Kidney tubule cell (primary cell): ENCODE data around the gene NFATC3.

Source experiments
- DNase-seq: peaks from one replicate; pipeline ENCODE4 v3.0.0-alpha.2; 2018; ENCODE audit warnings: low spot score

NFATC3 gene

GRCh38 chr16:68073902-68074760, 11.0 kb upstream of the NFATC3 start:
- no peak for DNase-seq

GRCh38 chr16:68074850-68075555, 10.2 kb upstream of the NFATC3 start:
- no peak for DNase-seq

GRCh38 chr16:68075980-68076379, 9.2 kb upstream of the NFATC3 start:
- no peak for DNase-seq

GRCh38 chr16:68076560-68076959, 8.6 kb upstream of the NFATC3 start:
- DNase-seq, result no peak

GRCh38 chr16:68077866-68078700, 7.1 kb upstream of the NFATC3 start:
- DNase-seq, result no peak

DNA sequence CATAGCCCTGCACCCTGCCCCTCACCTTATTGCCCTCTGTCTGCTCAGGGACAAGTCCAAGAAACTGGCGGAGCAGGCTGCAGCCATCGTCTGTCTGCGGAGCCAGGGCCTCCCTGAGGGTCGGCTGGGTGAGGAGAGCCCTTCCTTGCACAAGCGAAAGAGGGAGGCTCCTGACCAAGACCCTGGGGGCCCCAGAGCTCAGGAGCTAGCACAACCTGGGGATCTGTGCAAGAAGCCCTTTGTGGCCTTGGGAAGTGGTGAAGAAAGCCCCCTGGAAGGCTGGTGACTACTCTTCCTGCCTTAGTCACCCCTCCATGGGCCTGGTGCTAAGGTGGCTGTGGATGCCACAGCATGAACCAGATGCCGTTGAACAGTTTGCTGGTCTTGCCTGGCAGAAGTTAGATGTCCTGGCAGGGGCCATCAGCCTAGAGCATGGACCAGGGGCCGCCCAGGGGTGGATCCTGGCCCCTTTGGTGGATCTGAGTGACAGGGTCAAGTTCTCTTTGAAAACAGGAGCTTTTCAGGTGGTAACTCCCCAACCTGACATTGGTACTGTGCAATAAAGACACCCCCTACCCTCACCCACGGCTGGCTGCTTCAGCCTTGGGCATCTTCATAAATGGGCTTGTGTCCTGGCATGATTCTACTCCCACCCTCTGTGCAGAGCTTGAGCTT, 6.3 kb upstream of the NFATC3 start:
- no peak for DNase-seq

GRCh38 chr16:68079376-68079625, 5.9 kb upstream of the NFATC3 start:
- DNase-seq, result no peak

DNA sequence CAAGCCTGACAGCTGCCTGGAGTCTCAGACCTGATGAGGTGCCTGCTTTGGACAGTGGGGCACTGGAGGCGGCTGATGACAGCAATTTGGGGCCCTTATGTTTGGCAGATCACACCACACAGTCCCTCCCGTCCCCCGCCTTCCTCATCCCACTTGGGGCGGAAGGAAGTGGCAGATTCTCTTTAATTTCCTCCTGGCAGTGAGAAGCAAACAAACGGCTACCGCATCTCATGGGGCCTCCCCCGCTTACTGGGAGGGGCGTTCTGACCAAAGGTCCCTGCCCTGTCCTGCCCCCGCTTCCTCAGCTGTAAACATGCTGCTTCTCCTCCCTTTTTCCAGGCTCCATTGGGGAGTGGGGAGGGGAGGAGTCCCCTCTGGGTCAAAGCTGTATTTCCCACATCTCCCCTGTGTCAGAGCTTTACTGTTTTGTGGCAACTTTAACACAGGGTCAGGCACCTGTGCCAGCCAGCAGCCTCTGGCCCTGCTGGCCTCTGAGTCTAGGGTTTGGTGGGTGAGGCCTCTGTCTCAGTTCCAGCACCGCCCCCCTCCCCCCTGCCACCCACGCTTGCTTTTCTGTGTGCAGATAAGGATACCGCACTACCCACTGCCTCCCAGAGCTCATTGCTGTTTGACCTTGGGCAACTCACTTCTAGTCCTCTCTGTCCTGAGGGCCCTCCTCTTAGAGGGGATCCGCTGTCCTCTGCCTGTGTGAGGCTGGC, 5.4 kb upstream of the NFATC3 start:
- no peak for DNase-seq

- DNase-seq, result no peak
Measured at GRCh38 chr16:68081861-68082628, 3.1 kb upstream of the NFATC3 start.

DNA sequence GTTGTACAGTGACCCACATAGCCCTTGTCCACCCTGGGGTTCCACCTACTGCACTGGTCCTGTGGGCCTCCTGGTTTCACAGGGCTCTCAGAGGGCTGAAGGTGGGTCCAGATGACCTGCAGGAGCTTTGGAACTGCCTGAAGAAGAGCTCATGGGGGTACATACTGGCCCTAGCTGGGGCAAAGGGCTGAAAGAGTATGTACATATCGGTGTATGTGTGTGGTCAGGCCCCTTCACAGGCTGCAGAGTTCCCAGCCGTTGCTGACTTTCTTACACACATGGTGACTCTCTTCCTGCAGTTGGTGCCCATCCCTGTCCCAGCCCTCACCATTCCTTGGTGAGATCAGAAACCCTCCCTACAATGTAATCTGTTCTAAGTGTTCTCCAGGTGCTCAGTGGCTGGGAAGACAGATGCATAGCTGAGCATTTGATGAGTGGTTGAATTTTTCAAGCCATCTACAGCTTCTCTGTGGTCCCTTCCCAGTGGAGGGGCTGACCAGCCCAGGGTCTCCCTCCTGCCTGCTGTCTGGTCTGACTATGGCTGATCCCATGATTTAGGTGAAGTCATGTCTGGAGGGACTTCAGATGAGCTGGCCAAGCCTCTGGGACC, 2.4 kb upstream of the NFATC3 start:
- no peak for DNase-seq

GRCh38 chr16:68083239-68083781, 1.9 kb upstream of the NFATC3 start:
- DNase-seq, result no peak

DNA sequence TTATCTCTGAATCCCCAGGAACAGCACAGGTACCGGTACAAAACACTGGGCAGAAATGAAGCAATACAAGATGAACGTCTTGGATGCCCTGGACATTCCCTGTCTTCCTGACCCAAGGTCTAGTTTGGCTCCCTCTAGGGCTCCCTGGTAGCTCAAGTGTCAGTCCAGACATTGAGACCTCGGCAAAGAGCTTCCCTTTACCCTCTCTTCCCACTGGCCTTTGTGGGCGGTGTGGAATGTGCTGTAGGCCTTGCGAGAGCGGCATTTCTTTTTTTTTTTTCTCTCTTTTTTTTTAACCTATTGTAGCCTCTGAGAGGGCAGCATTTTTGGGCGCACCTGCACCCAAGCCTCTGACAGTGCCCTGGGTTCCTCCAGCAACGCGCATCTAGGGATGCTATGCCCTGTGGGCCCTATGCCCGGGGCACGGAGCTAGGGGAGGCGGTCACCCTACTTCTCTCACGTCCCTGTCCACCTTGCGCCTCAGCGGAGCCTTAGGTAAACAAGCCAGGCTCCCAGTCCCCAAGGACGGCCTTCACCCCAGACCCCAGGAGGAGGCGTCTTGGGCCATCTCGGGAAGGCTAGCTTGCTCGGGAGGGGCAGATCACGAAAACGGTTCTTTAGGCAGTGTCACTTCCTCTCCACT, 1.2 kb upstream of the NFATC3 start:
- peak; percentile 18 for DNase-seq

DNA sequence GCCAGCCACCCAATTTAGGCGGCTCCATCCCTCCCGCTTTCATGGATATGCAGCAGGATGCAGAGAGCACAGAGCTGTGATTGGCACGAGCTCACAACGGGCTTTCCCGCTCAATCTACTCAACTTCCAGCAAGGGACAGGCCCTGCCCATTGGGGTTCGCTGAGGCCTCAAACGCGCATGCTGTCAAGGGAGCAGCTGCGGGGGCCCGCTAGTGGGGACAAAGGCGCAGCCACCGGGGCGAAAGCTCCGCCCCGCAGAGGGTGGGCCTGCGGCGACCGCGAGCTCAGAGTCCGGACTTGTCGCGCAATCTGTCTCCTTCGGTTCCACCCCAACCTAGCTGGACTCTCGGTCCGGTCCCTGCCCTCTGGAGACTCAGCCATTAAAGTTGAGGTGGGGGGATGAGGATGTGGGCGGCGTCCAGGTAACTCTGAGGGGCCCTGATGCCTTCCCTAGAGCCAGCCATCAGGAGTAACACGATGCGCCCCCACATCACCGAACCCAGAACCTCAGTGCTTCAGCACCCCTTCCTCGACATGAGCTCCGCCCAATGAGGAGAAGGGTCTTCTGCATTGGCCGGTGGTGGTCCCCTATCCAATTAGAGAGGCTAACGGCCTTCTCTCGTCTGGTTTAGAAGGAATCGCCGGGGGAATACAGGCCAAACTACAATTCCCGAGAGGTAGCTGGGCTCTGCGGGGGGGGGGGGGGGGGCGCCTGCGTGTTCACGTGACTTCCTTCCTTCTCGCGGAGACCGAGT, 489 bp upstream of the NFATC3 start:
- peak; percentile 77 for DNase-seq

DNA sequence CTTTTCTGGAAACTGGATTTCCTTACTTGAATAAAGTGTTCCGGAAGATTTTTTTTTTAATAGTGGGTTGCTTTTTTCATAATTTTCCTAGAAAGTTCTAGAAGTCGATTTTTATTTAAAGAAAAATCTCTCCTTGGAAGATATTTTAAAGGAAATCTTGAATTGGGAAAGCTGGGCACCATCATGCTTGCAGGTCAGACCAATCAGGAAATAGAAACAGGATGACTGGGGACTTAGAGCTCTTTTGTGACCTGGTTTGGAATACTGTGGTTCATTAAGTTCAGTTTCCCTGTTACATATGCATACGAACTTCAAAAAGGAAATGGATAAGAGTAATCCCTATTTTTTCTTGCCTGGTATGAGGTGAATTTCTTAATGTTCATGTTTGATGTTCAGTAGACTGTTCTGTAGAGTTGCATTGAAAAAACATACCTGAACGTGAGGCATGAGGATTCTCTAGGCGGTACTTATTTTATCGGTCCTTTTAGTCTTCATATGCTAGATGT, 1.2 kb downstream of the NFATC3 start:
- peak; percentile 68 for DNase-seq

GRCh38 chr16:68086860-68087268, 1.7 kb downstream of the NFATC3 start:
- no peak for DNase-seq

DNA sequence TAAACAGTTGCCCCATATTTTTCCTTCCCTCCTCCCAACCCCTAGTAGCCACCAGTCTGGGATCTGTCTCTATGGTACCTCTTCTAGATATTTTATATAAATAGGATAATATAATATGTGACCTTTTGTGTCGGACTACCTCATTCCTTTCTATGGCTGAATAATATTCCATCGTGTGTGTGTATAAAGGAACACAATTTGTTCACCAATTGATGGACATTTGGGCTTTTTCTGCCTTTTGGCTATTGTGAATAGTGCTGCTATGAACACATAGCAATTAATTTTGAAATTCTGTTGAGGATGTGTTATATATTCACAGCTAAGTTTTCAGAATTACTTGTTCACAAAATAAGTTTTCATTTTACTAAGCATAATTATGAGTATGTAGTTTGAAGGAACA, 2.5 kb downstream of the NFATC3 start:
- no peak for DNase-seq

DNA sequence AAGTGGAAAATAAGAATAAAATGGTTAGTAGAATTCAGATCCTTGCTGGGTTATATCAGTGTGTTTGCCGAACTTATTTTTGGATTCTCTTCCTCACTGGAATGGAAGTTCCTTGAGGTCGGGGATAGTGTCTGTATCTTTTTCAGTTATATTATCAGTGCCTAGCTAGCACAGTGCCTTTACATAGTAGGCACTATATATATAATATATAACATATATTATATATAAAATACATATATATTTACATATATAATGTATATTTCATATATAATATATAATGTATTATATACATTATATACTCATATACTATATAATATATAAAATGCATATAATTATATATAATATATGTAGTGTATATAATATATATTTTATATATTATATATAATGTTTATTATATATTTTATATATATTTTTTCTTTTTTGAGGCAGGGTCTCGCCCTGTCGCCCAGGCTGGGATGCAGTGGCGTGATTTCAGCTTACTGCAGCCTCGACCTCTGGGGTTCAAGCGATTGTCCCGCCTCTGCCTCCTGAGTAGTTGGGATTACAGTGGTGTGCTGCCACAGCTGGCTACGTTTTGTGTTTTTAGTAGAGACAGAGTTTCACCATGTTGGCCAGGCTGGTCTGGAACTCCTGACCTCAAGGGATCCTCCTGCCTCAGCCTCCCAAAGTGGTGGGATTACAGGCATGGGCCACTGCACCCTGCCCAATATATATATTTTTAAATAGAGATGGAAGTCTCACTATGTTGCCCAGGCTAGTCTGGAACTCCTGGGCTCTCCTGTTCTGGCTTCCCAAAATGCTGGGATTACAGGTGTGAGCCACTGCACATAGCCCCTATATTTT, 3.2 kb downstream of the NFATC3 start:
- DNase-seq, result no peak

DNA sequence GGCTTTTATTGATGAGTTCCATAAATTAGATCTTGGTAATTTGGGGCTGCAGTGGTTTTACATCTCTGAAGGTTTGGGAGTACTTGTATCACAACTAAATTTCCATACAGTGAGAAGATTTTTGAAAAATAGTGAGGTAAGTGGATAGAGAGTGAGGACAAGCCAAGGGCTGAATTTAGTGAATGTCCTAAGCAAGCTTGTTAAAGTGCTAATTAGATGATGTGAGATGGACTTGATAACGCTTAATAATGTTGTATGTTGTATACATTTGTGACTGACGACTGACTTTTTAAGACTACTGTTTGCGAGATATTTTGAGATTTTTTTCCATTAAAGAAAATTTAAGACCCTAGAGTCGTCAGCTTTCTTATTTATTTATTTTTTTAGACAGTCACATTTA, 3.9 kb downstream of the NFATC3 start:
- no peak for DNase-seq
